ENCODE data around the gene ZNF862.

ZNF862 gene

DNA sequence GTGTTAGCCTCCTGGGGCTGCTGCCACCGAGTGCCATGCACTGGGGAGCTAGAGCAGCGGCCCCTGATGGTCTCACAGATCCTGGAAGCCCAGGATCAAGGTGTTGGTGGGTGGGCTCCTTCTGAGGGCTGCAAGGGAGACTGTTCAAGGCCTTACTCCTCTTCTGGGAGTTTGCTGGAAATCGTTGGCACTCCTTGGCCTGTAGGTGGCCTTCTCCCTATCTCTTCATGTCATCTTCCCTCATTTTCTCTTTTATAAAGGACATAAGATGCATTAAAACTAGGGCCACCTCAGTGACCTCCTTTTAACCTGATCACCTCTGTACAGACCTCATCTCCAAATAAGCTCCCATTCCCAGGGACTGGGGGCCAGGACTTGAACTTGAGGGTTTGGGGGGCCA lies 27.0 kb upstream of the ZNF862 start:
- peak; percentile 9 for DNase-seq (ENCODE audit: low spot score)

DNA sequence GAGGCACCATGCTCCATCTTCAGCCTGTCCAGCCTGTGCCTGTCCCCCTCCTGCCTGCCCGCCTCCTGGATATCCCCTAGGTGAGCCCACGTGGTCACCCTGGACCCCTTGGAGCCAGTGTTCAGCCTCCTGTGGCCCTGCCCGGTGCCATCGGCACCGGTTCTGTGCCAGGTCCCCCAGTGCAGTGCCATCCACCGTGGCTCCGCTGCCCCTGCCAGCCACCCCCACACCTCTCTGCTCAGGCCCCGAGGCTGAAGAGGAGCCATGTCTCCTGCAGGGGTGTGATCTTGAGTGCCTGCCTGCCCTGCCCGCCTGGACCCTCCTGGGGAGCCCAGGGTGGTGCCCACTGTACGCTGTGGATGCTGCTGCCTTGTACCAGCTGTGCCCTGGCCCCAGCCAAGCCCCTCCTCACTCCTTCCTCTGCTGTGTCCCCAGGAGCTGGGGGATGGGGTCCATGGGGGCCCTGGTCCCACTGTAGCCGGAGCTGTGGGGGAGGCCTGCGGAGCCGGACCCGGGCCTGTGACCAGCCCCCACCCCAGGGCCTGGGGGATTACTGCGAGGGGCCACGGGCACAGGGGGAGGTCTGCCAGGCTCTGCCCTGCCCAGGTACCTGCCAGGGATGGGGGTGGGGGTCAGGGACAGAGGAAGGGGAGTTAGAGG lies 26.2 kb upstream of the ZNF862 start:
- DNase-seq (ENCODE audit: low spot score): no peak

DNA sequence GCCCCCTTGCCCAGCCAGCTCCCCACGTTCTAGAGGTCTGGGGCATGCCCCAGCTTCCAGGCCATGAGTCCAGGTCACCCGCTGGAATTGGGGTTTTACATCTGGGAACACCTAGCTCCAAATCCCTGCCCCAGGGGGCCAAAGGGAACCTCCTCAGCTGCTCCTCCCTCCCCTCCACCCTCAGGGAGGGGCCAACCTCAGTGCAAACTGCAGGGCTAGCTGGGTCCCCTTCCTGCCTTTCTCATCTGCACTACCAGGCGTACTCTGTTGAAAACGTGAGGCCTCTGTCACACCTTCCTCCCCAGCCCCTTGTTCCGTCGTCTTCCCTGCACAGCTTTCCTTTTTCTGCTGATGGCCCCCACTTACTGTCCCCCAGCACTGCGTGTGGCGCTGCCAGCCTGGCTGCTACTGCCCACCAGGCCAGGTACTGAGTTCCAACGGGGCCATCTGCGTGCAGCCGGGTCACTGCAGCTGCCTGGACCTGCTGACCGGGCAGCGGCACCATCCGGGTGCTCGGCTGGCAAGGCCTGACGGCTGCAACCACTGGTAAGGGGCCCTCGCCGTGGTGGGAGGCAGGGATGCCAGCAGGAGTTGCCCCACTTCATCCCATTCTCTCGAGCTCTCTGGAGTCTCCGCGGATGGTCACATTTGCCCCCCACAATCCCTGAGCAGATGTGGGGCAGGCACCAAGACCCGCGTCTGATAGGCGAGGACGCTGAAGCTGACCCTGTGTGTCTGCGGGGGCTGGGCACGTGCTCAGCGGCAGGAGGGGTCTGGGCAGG lies 24.7 kb upstream of the ZNF862 start:
- no peak for DNase-seq (ENCODE audit: low spot score)

DNA sequence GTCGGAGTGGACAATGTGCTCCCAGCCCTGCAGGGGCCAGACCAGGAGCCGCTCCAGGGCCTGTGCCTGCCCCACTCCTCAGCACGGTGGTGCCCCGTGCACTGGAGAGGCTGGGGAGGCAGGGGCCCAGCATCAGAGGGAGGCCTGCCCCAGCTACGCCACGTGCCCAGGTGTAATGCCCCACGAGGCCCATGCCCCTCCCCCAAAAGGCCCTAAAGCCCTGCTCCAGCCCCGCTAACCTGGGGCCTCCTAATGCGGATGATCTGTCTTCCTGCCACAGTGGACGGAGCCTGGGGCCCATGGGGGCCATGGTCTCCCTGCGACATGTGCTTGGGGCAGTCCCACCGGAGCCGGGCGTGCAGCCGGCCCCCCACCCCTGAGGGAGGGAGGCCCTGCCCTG lies 23.7 kb upstream of the ZNF862 start:
- DNase-seq (ENCODE audit: low spot score): no peak

DNA sequence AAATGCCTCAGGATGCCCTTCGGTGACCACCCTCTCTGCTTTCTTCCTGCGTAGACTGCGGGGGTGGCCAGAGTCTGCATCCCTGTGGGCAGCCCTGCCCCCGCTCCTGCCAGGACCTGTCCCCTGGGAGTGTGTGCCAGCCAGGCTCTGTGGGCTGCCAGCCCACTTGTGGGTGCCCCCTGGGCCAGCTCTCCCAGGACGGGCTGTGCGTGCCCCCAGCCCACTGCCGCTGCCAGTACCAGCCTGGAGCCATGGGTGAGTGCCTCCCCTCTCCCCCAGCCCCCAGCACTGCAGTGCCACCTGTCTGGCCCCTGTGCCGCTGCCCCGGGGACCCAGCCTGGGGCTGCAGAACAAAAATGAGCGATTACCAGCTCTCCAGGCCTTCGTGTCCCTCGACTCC lies 23.1 kb upstream of the ZNF862 start:
- no peak for DNase-seq (ENCODE audit: low spot score)

DNA sequence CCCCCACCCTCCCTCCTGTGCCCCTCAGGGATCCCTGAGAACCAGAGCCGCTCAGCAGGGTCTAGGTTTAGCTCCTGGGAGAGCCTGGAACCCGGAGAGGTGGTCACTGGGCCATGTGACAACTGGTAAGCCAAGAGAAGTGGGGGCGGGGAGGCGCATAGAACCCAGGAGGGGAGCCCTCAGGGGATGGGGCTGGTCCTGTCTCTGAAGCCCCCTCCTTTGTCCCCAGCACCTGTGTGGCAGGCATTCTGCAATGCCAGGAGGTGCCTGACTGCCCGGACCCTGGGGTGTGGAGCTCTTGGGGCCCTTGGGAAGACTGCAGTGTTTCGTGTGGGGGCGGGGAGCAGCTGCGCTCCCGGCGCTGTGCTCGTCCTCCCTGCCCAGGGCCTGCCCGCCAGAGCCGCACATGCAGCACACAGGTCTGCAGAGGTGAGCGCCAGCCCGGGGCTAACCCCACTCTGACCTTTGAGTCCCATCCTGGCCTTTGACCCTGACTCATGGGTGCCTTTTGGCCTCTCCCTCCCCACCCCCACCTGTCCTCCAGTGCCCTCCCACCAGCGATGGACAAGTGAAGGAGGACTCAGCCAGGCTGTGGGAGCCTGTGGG lies 22.4 kb upstream of the ZNF862 start:
- DNase-seq (ENCODE audit: low spot score): no peak

DNA sequence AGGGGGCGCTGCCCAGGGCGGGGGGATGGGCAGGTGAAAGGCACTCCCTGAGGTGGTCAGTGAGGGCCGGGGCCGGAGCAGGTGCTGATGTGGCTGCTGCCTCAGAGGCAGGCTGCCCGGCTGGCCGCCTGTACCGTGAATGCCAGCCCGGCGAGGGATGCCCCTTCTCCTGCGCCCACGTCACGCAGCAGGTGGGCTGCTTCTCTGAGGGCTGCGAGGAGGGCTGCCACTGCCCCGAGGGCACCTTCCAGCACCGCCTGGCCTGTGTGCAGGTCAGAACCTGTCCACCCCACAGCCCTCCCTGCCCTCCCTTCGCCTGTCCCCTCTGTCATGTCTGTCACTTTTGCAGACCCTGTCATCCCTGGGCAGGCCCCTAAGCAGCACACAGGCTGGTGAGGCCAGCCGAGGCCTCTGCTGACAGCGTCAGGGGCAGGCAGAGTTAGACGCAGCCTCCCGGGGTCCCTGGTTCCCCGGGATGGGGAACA lies 21.9 kb upstream of the ZNF862 start:
- DNase-seq (ENCODE audit: low spot score): no peak

DNA sequence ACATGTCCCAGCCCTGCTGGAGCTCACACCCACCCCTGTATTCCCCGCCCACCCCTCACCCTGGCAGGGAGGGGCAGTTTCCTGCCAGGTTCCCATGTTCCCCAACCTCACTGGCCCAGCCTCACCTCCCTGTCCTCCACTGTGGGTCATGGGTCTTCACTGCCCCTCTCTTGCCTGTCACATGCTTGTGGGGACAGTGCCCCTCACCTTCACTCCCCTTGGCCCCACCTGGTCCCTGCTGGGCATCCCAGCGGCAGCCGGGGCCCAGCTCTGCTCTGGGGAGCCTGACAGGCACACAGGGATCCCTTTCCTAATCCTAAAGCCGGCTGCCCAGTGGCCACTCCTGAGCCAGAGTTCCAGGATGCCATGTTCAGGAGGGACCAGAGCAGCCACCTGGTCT lies 21.4 kb upstream of the ZNF862 start:
- DNase-seq (ENCODE audit: low spot score): no peak

DNA sequence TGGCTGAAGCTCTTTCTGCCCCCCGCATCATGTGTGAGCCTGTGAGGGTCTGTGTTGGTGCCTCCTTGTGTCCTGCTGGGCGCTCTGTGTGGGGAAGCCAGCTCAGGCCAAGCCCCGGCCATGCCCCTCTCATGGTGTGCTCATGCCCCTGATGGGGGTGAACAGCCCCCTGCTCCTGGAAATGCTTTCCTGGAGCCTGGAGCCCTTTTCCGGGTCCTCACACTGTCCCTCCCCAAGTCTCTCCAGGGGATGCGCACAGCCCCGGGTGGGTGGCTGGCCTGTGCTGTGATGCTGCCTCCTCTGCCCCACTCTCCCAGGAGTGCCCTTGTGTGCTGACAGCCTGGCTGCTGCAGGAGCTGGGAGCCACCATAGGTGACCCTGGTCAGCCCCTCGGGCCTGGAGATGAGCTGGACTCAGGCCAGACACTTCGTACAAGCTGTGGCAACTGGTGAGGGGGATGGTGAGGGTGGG lies 20.8 kb upstream of the ZNF862 start:
- no peak for DNase-seq (ENCODE audit: low spot score)

DNA sequence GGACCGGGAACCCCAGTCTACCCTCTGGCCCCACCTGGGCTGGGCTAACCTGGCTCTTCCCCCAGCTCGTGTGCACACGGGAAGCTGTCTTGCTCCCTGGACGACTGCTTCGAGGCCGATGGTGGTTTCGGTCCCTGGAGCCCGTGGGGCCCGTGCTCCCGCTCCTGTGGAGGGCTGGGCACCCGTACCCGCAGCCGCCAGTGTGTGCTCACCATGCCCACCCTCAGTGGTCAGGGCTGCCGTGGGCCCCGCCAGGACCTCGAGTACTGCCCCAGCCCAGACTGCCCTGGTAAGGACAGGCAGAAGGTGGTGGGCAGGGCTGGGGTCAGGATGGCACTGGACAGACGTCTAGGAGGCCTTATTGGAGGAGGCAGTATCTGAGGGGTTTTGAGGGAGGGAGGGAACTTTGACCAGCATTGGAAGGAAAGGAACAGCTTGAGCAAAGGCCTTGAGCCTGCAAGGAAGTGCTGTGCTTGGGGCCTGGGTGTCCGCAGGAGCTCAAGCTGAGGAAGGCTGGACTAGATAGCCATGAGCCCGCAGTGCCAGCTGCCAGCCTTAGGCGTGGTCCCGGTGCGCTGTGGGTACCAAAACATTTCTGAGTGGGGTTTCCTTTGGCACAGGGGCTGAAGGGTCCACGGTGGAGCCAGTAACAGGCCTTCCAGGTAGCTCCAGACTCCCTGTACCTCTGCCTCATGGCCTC lies 20.2 kb upstream of the ZNF862 start:
- no peak for DNase-seq (ENCODE audit: low spot score)

DNA sequence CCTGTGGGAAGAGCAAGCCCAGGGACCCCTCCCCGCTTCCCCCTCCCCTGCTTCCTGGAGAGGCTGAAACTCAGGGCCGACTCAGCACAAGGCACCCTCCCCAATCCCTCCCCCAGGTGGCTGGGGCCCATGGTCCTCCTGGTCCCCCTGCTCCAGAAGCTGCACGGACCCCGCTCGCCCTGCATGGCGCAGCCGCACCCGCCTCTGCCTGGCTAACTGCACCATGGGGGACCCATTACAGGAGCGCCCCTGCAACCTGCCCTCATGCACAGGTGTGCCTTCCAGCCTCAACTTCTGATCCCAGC lies 19.7 kb upstream of the ZNF862 start:
- no peak for DNase-seq (ENCODE audit: low spot score)

DNA sequence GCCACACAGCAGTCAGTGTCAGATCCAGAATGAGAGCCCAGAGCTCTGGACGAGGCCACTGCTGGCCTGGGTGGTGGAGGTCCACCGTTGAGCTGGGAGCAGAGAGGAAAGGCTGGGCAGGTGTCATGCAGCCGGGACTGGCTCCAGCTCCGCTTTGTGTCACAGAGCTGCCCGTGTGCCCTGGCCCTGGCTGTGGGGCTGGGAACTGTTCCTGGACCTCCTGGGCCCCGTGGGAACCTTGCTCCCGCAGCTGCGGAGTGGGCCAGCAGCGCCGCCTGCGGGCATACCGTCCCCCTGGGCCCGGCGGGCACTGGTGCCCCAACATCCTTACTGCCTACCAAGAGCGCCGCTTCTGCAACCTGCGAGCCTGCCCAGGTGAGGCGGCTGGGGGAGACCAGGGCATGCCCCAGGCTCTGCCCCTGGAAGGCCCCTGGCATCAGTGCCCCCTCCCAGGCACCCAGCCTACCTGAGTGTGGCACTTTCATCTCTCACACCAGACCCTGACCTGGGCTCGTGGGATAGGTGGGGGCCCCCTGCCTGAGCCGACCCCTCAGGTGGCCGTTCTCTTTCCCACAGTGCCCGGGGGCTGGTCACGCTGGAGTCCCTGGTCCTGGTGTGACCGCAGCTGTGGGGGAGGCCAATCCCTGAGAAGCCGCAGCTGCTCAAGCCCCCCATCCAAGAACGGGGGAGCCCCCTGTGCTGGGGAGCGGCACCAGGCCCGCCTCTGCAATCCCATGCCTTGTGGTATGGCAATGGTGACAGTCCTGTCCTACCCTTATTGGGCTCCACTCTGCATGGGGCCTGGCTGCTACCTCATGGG lies 18.8 kb upstream of the ZNF862 start:
- no peak for DNase-seq (ENCODE audit: low spot score)

DNA sequence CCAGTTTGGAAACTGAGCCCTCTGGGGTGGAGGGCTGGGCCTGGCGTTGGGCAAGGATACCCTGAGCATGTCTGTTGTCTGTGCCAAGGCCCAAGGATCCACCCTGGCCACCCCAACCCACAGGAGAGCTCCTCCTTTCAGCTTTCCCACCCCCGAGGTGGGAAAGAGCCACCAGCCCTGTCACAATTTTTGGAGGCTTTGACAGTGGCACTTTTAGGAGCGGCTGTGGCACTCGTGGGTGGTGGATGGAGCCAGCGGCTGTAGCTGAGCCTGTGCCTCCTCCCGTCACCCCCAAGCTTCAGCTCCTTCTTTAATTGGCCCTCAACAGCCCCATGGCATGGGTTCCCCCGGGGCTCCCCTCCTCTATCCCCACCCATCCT lies 18.2 kb upstream of the ZNF862 start:
- no peak for DNase-seq (ENCODE audit: low spot score)

DNA sequence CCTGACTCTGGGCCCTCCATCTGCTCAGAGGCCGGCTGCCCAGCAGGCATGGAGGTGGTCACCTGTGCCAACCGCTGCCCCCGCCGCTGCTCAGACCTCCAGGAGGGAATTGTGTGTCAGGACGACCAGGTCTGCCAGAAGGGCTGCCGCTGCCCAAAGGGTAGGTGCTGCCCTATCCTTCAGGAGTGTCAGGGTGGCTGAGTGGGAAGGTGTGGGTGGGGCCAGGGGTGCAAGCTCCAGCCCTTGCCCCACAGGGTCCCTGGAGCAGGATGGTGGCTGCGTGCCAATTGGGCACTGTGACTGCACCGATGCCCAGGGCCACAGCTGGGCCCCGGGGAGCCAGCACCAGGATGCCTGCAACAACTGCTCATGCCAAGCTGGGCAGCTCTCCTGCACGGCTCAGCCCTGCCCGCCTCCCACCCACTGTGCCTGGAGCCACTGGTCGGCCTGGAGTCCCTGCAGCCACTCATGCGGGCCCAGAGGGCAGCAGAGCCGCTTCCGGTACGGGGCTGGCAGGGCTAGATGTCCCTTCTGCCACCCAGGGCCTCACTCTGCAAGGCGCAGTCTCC lies 17.5 kb upstream of the ZNF862 start:
- DNase-seq (ENCODE audit: low spot score): no peak

DNA sequence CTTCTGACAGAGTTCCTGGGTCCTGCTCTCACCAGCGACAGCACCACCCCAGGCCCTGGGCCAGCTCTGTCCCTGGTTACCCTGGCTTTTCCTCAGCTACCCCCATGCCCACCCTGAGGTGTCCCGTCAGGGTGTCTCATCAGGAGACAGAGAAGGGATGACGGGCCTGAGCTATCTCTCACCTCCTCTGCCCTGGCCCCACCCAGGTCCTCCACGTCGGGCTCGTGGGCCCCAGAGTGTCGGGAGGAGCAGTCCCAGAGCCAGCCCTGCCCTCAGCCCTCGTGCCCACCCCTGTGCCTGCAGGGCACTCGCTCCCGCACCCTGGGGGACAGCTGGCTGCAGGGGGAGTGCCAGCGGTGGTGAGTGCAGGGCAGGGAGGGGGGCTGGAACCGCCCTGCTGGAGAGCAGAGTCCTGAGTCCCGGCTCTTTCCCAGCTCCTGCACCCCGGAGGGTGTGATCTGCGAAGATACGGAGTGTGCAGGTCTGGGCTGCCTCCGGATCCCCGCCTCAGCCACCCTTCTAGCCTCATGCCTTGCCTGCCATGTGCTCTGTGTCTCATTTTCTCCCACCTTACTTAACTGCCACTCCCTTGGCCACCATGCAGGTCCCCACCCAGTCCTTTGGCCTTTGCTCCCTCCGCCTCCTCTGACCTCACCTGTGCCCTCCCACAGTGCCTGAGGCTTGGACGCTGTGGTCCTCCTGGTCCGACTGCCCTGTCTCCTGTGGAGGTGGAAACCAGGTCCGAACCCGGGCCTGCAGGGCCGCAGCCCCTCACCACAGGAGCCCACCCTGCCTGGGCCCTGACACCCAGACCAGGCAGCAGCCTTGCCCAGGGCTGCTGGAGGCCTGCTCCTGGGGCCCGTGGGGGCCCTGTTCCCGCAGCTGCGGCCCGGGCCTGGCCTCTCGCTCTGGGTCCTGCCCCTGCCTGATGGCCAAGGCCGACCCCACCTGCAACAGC lies 16.7 kb upstream of the ZNF862 start:
- DNase-seq (ENCODE audit: low spot score): no peak

DNA sequence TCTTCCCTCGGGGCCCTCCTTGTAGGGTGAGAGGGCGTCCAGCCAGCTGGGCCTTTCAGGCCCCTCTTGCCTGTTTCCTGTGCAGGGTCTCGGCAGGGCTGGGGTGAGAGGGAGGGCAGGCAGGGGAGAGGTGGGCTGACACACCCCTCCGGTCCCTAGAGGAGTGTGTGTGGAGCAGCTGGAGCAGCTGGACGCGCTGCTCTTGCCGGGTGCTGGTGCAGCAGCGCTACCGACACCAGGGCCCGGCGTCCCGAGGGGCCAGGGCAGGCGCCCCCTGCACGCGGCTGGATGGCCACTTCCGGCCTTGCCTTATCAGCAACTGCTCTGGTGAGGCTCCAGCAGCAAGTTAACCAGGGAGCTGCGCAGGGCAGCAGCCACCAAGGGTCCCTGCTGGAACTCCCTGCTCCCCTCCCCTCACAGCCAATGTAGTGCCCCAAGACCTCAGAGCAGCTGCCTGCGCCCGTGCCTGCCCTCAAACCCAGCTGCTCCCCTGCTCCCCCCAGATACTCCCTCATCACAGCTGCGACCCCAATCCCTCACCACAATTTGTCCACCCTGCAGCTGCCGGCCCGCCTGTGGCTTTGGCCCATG lies 15.7 kb upstream of the ZNF862 start:
- no peak for DNase-seq (ENCODE audit: low spot score)

DNA sequence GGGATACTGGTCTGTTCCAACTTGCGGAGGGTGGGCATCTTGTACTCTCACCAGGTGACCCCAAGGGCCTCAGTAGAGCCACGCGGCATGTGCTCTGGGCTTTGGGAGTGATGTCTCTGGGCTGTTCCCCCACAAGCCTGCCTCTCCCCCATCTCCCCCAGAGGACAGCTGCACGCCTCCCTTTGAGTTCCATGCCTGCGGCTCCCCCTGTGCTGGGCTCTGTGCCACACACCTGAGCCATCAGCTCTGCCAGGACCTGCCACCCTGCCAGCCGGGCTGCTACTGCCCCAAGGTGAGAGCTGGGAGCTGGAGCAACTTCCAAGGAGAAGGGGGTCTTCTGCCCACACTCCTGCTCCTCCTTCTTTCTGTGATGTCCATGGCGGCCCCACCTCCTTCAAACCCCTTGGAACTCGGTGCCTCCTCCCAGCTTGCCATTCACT lies 15.0 kb upstream of the ZNF862 start:
- no peak for DNase-seq (ENCODE audit: low spot score)

DNA sequence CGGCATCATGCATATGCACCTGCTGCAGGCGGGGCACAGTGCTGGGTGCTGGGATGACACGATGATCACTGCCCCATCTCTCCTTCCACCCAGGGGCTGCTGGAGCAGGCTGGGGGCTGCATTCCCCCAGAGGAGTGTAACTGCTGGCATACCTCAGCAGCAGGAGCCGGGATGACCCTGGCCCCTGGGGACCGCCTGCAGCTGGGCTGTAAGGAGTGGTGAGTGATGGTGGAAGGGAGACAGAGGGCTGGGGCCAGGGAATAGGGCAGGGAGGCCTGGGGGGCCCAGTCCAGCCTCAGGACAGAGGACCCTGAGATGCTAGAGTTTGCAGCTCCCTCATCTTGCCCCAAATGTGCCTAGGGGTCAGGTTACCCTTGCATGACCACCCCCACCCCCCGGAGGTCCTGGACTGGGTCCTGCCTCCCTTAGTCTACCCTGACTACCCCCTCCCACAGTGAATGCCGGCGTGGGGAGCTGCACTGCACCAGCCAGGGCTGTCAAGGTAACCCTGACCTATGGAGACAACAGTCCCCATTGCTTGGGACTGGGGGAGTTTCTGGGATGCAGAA lies 14.5 kb upstream of the ZNF862 start:
- no peak for DNase-seq (ENCODE audit: low spot score)

DNA sequence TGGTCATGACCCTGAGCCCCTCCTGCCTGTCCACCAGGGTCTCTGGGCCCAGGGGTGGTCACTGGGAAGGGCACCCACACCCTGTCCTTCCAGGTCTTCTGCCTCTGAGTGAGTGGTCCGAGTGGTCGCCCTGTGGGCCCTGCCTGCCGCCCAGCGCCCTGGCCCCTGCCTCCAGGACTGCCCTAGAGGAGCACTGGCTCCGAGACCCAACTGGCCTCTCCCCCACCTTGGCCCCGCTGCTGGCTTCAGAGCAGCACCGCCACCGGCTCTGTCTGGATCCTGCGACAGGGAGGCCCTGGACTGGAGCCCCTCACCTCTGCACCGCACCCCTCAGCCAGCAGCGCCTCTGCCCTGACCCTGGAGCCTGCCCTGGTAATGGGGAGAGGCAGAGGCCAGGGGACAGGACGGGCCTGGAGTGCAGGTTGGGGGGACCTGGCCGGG lies 13.9 kb upstream of the ZNF862 start:
- no peak for DNase-seq (ENCODE audit: low spot score)
